Metanephros (tissue), 1 donor: Measurements from ENCODE around the gene DCTD. TPM values are rescaled to one million over a fixed set of nuclear protein-coding genes. Genes with fewer than 3 reads are reported as not detected.

Source experiments
- total RNA-seq: library from RNA; depleted of rRNA; stranded (reverse); fragments of >200 nt; gene quantifications from one replicate; pipeline ENCODE4 v1.2.3, GENCODE V29; 2014

The DCTD gene
- total RNA-seq, result 70.7 TPM

GRCh38 chr4:182917182-182918043 is at the start of gene DCTD:
DCTD (minus strand) TSS chr4:182917386; CDS start chr4:182915568, 1,818 bp downstream.

Other genes with a start within 250 kb of the DCTD start
- 51.9 TPM for gene WWC2, start 181.9 kb upstream of the DCTD start, total RNA-seq